ENCODE results near the gene DTNB.

DTNB gene

GRCh38 chr2:25677877-25678276 is 4.5 kb upstream of the DTNB start:
- H3K27me3 ChIP-seq (ENCODE audit: low read length), result no peaks in the 10 kb centered on the region
- H4K20me1 ChIP-seq (ENCODE audit: low read depth, low read length), result no peaks in the 10 kb centered on the region
- no peaks in the 10 kb centered on the region for H3K79me2 ChIP-seq (ENCODE audit: insufficient read depth, low read length)
- no peaks in the 10 kb centered on the region for H3K36me3 ChIP-seq (ENCODE audit: low read length)
- H3F3A ChIP-seq (ENCODE audit: insufficient read depth), result no peaks in the 10 kb centered on the region; the same call in 1 of the 2 replicates
- no peaks in the 10 kb centered on the region for H3K9me3 ChIP-seq (ENCODE audit: insufficient read depth, low read length)
- no peak overlapping the region for H2AFZ ChIP-seq (ENCODE audit: low read depth, low read length, severe bottlenecking)
- no peak for TF ChIP-seq EZH2phosphoT487 (conservative IDR thresholded peaks at IDR 0.05; ENCODE audit: low read length)
- TF ChIP-seq, protein P1, sequence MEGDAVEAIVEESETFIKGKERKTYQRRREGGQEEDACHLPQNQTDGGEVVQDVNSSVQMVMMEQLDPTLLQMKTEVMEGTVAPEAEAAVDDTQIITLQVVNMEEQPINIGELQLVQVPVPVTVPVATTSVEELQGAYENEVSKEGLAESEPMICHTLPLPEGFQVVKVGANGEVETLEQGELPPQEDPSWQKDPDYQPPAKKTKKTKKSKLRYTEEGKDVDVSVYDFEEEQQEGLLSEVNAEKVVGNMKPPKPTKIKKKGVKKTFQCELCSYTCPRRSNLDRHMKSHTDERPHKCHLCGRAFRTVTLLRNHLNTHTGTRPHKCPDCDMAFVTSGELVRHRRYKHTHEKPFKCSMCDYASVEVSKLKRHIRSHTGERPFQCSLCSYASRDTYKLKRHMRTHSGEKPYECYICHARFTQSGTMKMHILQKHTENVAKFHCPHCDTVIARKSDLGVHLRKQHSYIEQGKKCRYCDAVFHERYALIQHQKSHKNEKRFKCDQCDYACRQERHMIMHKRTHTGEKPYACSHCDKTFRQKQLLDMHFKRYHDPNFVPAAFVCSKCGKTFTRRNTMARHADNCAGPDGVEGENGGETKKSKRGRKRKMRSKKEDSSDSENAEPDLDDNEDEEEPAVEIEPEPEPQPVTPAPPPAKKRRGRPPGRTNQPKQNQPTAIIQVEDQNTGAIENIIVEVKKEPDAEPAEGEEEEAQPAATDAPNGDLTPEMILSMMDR (IDR thresholded peaks at IDR 0.05; ENCODE audit: insufficient read depth, low read length, poor library complexity, severe bottlenecking), result no peak
- H3K27ac ChIP-seq (ENCODE audit: low read depth, low read length), result no peak overlapping the region
- H3K9ac ChIP-seq (ENCODE audit: low read length), result no peak overlapping the region
- H3K4me2 ChIP-seq (ENCODE audit: low read depth, low read length, poor library complexity, severe bottlenecking), result no peak overlapping the region
- no peaks in the 10 kb centered on the region for H3K9me2 ChIP-seq (replicated peaks; ENCODE audit: insufficient read depth, low read length)
- no peak overlapping the region for H3K4me3 ChIP-seq (ENCODE audit: insufficient read depth, low read length, poor library complexity, severe bottlenecking)

DNA sequence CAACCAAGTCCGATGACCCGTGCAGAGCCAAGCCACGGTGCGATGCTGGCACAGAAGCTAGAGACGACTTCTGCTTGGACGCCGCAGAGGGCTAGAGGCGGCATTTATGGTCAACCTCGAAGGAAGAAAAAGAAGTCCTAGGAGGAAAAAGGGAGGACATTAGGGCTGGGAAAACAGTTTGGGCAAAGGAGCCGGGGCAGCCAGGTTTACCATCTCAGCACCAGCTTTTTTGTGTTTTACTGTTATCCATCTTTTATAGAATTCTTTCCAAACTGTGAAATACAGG is 643 bp upstream of the DTNB start:
- peak overlapping the region; percentile 63 for H3K4me3 ChIP-seq (ENCODE audit: insufficient read depth, low read length, poor library complexity, severe bottlenecking)
- H3K36me3 ChIP-seq (ENCODE audit: low read length), result no peaks in the 10 kb centered on the region
- peak overlapping the region; percentile 82 for H2AFZ ChIP-seq (ENCODE audit: low read depth, low read length, severe bottlenecking)
- H3K27me3 ChIP-seq (ENCODE audit: low read length), result no peaks in the 10 kb centered on the region
- H3K9ac ChIP-seq (ENCODE audit: low read length), result peak overlapping the region; percentile 58
- H4K20me1 ChIP-seq (ENCODE audit: low read depth, low read length), result peaks cover 7% of the 10 kb centered on the region; the same call in 1 of the 2 replicates
- TF ChIP-seq, protein P1 (IDR thresholded peaks at IDR 0.05; ENCODE audit: insufficient read depth, low read length, poor library complexity, severe bottlenecking), result no peak
- TF ChIP-seq EZH2phosphoT487 (conservative IDR thresholded peaks at IDR 0.05; ENCODE audit: low read length), result no peak
- no peaks in the 10 kb centered on the region for H3K9me3 ChIP-seq (ENCODE audit: insufficient read depth, low read length)
- peaks cover 4% of the 10 kb centered on the region; the same call in 1 of the 2 replicates for H3F3A ChIP-seq (ENCODE audit: insufficient read depth)
- H3K4me2 ChIP-seq (ENCODE audit: low read depth, low read length, poor library complexity, severe bottlenecking), result peak overlapping the region; percentile 59
- H3K27ac ChIP-seq (ENCODE audit: low read depth, low read length), result no peak overlapping the region
- no peaks in the 10 kb centered on the region for H3K9me2 ChIP-seq (replicated peaks; ENCODE audit: insufficient read depth, low read length)
- peaks cover 20% of the 10 kb centered on the region; the same call in 1 of the 2 replicates for H3K79me2 ChIP-seq (ENCODE audit: insufficient read depth, low read length)

DNA sequence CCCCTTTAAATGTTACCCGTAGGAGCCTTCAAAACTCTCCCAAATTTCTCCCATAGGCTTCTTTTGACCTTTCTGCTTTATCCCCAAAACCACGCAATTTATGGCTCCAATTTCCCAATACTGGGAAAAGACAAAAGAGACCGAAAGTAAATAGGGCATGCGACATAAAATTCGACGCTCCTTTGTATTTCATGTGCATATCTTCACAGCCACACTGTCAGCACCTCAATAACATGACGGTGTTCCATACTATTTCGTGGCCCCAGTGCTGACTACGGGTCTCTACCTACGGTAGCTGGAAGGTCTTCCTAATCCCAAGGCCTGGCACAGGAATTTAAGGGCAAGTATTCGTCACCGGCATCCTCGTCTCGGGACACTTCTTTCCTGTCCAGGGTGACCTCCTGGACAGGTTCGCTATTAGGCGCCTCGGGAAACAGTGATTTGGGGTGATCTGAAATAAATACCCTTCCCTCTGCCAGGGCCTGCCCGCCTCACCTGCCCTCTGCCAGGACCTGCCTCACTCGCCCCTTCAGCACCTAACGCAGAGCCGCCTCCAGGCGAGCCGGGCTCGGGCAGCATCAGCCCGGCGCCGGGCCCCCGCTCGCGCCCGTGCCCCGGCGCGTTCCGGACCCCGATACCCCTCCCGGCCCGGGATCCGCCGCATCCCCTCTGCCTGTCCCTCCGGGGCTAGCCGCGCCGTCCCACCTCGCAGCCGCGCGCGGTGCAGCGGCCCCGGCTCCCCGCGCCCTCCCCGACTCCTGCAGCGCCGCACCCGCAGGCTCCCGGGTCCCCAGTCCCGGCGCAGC is 680 bp downstream of the DTNB start:
- TF ChIP-seq, protein P1 (IDR thresholded peaks at IDR 0.05; ENCODE audit: insufficient read depth, low read length, poor library complexity, severe bottlenecking), result no peak
- TF ChIP-seq EZH2phosphoT487 (conservative IDR thresholded peaks at IDR 0.05; ENCODE audit: low read length), result no peak
- no peaks in the 10 kb centered on the region for H3K9me2 ChIP-seq (replicated peaks; ENCODE audit: insufficient read depth, low read length)
- no peaks in the 10 kb centered on the region for H3K9me3 ChIP-seq (ENCODE audit: insufficient read depth, low read length)
- H3K27me3 ChIP-seq (ENCODE audit: low read length), result no peaks in the 10 kb centered on the region
- peak overlapping the region; percentile 60 for H3K27ac ChIP-seq (ENCODE audit: low read depth, low read length)
- no peaks in the 10 kb centered on the region for H3K36me3 ChIP-seq (ENCODE audit: low read length)
- peaks cover 4% of the 10 kb centered on the region; the same call in 1 of the 2 replicates for H3F3A ChIP-seq (ENCODE audit: insufficient read depth)
- H3K4me3 ChIP-seq (ENCODE audit: insufficient read depth, low read length, poor library complexity, severe bottlenecking), result peak overlapping the region; percentile 91
- H3K4me2 ChIP-seq (ENCODE audit: low read depth, low read length, poor library complexity, severe bottlenecking), result peak overlapping the region; percentile 62
- H3K9ac ChIP-seq (ENCODE audit: low read length), result peak overlapping the region; percentile 93
- H4K20me1 ChIP-seq (ENCODE audit: low read depth, low read length), result peaks cover 14% of the 10 kb centered on the region; the same call in 1 of the 2 replicates
- H2AFZ ChIP-seq (ENCODE audit: low read depth, low read length, severe bottlenecking), result peak overlapping the region; percentile 16
- peaks cover 20% of the 10 kb centered on the region; the same call in 1 of the 2 replicates for H3K79me2 ChIP-seq (ENCODE audit: insufficient read depth, low read length)
